ENCODE measurements around the gene HS1BP3.
A peak's percentile ranks its signal among the peaks of the same experiment; 100 is the strongest.

HS1BP3 gene

GRCh38 chr2:20652673-20653575, 2.0 kb upstream of the HS1BP3 start:
- TF ChIP-seq CTCF (IDR thresholded peaks at IDR 0.05; ENCODE audit: borderline replicate concordance, insufficient read depth, low read depth, low read length) = no peak
- H3K4me3 ChIP-seq (ENCODE audit: low read depth, low read length) = no peak overlapping the region

GRCh38 chr2:20652141-20652540, 1.2 kb upstream of the HS1BP3 start:
- TF ChIP-seq CTCF (IDR thresholded peaks at IDR 0.05; ENCODE audit: borderline replicate concordance, insufficient read depth, low read depth, low read length) = no peak
- H3K4me3 ChIP-seq (ENCODE audit: low read depth, low read length) = no peak overlapping the region

GRCh38 chr2:20651731-20652099, 817 bp upstream of the HS1BP3 start:
- TF ChIP-seq CTCF (IDR thresholded peaks at IDR 0.05; ENCODE audit: borderline replicate concordance, insufficient read depth, low read depth, low read length) = no peak
- no peak overlapping the region for H3K4me3 ChIP-seq (ENCODE audit: low read depth, low read length)

- TF ChIP-seq CTCF (IDR thresholded peaks at IDR 0.05; ENCODE audit: borderline replicate concordance, insufficient read depth, low read depth, low read length) = no peak
Measured at GRCh38 chr2:20650393-20650876, 463 bp downstream of the HS1BP3 start.

GRCh38 chr2:20649976-20650375, 922 bp downstream of the HS1BP3 start:
- no peak for TF ChIP-seq CTCF (IDR thresholded peaks at IDR 0.05; ENCODE audit: borderline replicate concordance, insufficient read depth, low read depth, low read length)
- peak overlapping the region; percentile 70 for H3K4me3 ChIP-seq (ENCODE audit: low read depth, low read length)

More at GRCh38 chr2:20650393-20650876, 463 bp downstream of the HS1BP3 start:
- H3K4me3 ChIP-seq (ENCODE audit: low read depth, low read length) = peak overlapping the region; percentile 70

GRCh38 chr2:20649576-20649975, 1.3 kb downstream of the HS1BP3 start:
- TF ChIP-seq CTCF (IDR thresholded peaks at IDR 0.05; ENCODE audit: borderline replicate concordance, insufficient read depth, low read depth, low read length) = no peak
- no peak overlapping the region for H3K4me3 ChIP-seq (ENCODE audit: low read depth, low read length)

- no peak for TF ChIP-seq CTCF (IDR thresholded peaks at IDR 0.05; ENCODE audit: borderline replicate concordance, insufficient read depth, low read depth, low read length)
- H3K4me3 ChIP-seq (ENCODE audit: low read depth, low read length) = no peak overlapping the region
Measured at GRCh38 chr2:20648831-20649230, 2.1 kb downstream of the HS1BP3 start.
